CD4-positive, alpha-beta T cell treated with Interleukin-15 for 4 hours (primary cell): ENCODE data around the gene C19orf12.

Experiments used
- DNase-seq: peaks from one replicate; pipeline ENCODE4 v3.0.0-alpha.2; 2020; ENCODE audit warnings: low spot score

C19orf12 gene

GRCh38 chr19:29714953-29715700 lies at the start of gene C19orf12:
Gene C19orf12, minus strand, starts transcription at chr19:29715261. Its CDS starts 6,848 bp downstream, at chr19:29708413.
- DNase-seq = peak; percentile 40

- DNase-seq = no peak
Measured at GRCh38 chr19:29764361-29764760, 49.3 kb upstream of the C19orf12 start.

GRCh38 chr19:29763196-29763595 lies 48.1 kb upstream of the C19orf12 start:
- DNase-seq = no peak

- no peak for DNase-seq
Measured at GRCh38 chr19:29761575-29762232, 46.6 kb upstream of the C19orf12 start.

- no peak for DNase-seq
Measured at GRCh38 chr19:29760752-29761502, 45.9 kb upstream of the C19orf12 start.

- DNase-seq = no peak
Measured at GRCh38 chr19:29759359-29759758, 44.3 kb upstream of the C19orf12 start.

- no peak for DNase-seq
Measured at GRCh38 chr19:29758863-29759262, 43.8 kb upstream of the C19orf12 start.

GRCh38 chr19:29757551-29757950 lies 42.5 kb upstream of the C19orf12 start:
- DNase-seq = no peak

GRCh38 chr19:29753934-29754305 lies 38.9 kb upstream of the C19orf12 start:
- no peak for DNase-seq

GRCh38 chr19:29753190-29753933 lies 38.3 kb upstream of the C19orf12 start:
- no peak for DNase-seq

- no peak for DNase-seq
Measured at GRCh38 chr19:29752450-29753025, 37.5 kb upstream of the C19orf12 start.

- no peak for DNase-seq
Measured at GRCh38 chr19:29751932-29752331, 36.9 kb upstream of the C19orf12 start.

- no peak for DNase-seq
Measured at GRCh38 chr19:29750001-29750400, 34.9 kb upstream of the C19orf12 start.

- DNase-seq = no peak
Measured at GRCh38 chr19:29748996-29749849, 34.2 kb upstream of the C19orf12 start.

- no peak for DNase-seq
Measured at GRCh38 chr19:29745253-29745652, 30.2 kb upstream of the C19orf12 start.

- DNase-seq = no peak
Measured at GRCh38 chr19:29743681-29744080, 28.6 kb upstream of the C19orf12 start.

- DNase-seq = no peak
Measured at GRCh38 chr19:29741776-29742175, 26.7 kb upstream of the C19orf12 start.

- DNase-seq = no peak
Measured at GRCh38 chr19:29741226-29741625, 26.2 kb upstream of the C19orf12 start.

- DNase-seq = no peak
Measured at GRCh38 chr19:29737461-29738000, 22.5 kb upstream of the C19orf12 start.

GRCh38 chr19:29735829-29736228 lies 20.8 kb upstream of the C19orf12 start:
- no peak for DNase-seq
